NCI-H510A treated with DMSO at 0.1 percent for 48 hours (cell line): Measurements from ENCODE around the gene IDH3B.
"Not testable (repeated sequence)": the region's sequence is repeated elsewhere in the genome, so short reads cannot be mapped to it uniquely, and the experiment has no call there.

Source experiments
- DNase-seq: peaks from one replicate; lab custom pipeline; 2025; lab: John Stamatoyannopoulos, UW

Gene IDH3B

DNA sequence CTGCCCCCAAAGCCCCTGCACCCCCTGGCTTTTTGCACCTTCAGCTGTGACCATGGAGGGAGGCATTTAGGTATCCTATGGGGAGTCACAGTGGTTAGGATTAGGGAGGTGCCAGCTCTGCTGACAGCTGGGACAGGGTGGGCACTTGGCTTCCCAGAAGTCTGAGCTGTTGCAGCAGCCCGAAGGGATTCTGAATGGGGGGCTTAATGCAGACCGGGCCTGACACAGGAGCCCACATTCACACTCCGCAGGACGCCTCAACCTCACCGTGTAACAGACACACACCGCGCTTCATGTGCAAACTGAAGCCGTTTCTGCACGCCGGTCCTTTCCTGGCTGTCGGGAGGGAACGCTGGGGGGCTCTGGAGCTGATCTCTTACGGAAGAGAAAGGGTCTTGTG, 30.5 kb upstream of the IDH3B start:
- no peak for DNase-seq

DNA sequence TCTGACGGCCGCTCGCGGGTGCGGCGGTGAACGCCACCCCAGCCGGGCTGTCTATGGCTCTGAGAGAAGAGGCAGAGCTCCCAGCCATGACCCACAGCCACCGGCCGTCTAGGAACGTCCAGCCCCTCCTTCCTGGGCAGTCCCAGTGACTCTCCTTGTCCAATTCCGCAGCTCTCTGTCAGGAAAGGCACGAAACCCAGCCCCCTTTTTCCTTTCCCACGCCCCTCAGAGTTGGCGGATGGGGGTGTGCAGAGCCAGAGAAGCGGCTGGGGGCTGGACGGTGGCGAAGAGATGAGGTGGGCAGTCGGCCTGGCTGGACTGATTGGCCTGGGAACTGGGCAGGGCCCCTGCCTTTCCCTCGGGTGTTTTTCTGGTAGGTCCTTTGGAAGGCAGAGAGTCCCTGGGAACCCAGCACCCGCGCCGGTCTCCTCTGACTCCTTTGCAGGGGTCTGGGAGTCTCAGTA, 30.0 kb upstream of the IDH3B start:
- DNase-seq = peak; percentile 12

DNA sequence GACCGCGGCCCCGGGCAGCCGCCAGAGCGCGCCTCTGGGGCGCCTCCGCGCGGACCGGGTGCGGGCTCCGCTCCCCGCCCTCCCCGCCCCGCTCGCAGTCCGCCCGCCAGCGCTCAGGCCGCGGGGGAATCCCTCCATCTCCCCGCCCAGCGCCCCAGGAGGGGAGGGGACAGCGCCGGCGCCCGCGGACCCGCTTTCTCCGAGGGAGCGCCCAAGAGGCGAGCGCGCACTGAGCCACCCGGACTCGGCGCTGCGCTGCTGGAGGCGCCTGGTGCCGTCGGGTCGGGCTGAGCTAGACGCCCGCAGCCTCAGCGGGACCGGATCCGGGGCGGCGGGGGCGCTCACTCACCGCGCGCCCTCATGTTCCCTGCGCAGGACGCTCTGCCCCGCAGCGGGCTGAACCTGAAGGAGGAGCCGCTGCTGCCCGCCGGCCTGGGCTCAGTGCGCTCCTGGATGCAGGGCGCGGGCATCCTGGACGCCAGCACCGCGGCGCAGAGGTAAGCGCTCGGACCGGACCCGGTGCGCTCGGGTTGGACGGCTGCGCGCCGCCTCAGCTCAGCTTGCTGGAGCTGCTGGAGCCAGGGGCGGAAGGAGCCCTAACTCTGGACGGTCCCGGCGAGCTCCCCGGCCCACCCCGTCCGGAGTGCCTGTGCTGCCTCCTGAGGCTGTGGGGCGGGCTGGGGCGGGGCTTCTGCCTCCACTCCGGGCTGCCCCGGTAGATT, 29.4 kb upstream of the IDH3B start:
- peak; percentile 36 for DNase-seq

DNA sequence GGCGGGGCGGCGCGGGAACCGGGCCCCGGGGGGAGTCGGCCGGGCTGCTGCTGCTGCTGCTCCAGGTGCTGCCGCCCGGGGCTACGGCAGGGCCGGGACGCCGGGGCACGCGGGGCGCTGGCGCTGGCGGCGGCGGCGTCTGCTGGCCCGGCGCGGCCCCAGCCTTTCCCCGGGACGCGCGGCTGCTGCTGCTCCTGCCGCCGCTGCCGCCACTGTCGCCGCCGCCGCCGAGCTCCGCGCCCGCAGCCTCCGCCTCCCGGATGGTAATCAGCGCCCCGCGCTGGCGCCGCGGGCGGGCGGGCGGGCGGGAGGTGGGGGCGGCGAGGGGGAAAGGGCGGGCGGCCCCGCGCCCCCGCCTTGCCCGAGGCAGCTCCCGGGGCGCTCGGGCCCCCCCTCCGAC, 28.9 kb upstream of the IDH3B start:
- no peak for DNase-seq

DNA sequence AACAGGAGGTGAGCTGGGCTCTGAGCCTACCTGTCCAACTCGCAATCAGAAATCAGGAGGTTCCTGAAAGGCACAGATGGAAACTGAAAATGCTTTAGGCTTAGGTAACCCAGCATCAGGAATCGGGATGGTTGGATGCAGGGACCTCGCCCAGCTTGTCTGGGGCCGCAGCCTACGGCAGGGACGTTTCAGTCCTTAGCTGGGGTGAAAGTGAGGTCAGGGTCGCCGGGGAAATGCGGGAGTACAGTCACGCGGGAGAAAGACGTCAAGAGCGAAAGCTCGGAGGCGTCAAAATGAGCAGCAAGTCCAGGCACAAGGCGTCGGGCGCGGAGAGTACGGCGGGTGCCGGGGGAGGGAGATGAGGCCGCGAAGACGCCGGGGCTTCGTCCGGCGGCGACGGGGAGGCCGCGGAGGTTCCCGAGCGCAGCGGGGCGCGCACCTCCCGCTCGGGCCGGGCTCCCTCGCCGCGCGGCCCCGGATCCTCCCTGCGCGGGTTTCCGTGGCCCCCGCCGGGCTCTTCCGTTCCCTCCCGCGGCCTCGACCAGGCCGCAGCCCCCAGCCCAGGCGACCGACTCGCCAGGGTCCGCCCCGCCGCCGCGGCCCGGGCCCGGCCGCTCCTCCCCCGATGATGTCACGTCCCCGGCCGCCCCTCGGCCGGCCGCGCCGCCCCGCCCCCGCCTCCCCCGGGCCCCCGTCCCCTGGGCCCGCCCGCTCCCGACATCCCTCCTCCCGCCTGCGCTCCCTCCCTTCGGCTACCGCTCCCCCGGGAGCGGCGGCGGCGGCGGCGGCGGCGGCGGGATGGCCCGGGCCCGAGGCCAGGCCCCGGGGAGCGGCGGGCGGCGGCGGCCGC, 28.2 kb upstream of the IDH3B start, which contains the start of gene EBF4:
Gene EBF4, plus strand, starts transcription at position 745 of the 850 bp plus-strand sequence. CDS start 866 bp downstream, outside the sequence.
- DNase-seq = peak; percentile 63

DNA sequence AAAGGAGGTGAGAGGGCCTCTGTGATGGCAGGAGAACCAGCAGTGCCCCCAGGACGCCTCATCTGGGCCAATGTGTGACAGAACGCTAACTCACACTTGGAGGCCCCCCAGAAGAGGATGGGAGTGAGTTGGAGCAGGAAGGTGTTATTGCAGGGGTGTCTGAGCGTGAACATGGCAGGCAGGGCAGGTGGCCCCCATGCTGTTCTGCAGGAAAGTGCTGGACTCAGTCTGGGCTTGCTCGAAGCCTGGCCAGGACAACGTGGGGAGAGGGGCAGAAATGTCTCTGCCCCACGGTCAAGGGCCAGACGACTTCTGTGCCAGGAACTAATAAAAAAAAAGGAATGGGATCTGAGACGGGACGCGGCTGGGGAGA, 27.6 kb upstream of the IDH3B start:
- DNase-seq = no peak

DNA sequence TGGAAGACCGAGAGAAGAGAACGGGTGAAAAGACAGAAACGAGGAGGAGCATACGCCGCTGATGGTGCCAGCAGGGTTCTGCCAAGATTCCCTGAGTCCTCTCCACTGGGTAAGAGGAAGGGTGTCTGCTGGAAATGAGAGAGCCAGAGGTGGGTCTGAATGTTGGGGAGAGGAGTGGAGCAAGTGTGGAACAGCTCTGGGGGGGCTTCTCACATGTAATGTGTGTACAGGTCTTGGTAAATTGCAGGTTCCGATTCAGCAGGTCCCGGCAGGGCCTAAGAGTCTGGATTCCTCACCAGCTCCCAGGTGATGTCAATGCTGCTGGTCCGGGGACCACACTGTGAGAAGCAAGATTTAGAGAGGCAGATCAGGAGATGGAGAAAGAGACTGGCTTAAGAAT, 27.1 kb upstream of the IDH3B start:
- no peak for DNase-seq

DNA sequence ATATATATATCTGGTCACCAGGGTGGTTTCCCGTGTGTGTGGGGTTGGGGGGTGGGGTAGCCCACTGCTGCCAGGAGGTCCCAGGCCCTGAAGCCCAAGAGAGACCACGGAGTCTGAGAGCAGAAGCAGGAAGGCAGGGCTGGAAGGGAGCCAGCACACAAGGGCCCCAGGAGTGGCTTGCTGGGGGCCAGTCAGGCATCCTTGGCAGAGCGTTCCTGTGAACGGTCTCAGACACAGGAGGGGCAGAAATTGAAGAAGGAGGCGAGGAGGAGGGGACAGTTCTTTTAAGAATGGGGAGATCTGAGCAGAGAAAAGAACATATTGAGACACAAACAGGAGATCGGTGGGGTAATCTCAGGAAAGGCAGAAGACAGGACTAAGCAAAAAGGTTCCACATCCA, 26.7 kb upstream of the IDH3B start:
- DNase-seq = no peak

DNA sequence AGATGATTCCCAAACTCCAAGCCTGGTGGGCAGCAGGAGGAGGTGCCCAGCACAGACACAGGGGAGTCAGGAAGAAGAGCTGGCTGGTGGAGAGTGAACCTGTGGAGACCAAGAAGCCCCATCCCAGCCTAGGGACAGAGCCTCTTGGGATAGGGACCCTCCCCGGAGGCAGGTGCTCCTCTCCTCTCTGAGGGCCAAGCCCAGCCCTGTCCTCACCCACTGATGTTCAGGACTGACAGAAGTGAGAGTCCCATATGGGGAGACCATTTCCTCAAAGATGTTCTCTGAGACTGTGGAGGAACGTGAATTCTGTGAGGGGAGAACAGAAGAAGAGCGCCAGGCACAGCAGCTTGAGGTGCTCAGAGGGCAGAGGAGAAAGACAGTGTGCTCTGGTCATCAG, 26.2 kb upstream of the IDH3B start:
- DNase-seq = no peak

DNA sequence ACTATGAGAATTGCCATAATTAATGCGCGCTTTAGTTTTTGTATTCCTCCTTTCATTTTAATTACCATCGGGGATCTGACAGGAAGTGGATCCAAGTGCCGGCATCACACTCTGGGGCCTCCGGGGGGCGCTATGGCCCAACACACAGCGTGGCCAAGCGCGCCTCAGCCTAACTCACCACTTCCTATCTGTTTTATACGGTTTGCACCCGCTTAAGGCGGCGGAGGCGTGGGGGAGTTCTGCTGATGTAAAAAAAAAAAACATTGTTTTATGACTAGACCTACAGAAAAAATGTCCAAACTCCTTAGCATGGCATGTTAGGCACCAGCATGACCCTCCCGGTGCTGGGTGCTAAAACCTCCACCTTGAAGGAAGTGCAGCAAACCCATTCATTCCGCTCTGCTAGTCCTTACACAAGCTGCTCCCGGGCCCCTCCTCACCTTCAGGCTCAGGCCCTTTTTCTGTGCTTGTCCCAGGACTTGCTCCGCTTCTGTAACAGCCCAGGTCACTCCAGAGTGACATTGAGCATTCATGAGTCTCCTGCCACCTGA, 24.1 kb upstream of the IDH3B start:
- peak; percentile 80 for DNase-seq

DNA sequence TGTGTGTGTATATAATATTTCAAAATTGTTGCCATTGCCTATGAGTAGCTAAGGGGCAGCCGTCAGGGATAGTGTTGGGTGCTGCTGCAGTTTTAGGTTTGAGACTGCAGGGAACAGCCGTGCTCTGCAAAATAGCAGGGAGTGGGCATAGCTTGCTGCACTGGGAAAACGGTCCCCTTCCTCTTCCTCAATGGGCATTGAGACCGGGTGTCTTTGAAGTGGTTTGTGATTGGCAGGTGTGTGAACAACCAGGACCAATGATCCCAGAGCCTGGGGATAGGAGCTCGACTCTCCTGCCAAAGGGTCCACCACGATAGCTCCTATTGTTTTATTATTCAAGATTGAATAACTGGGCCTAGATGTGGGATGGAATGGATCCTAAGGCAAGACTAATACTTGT, 23.5 kb upstream of the IDH3B start:
- DNase-seq = no peak

DNA sequence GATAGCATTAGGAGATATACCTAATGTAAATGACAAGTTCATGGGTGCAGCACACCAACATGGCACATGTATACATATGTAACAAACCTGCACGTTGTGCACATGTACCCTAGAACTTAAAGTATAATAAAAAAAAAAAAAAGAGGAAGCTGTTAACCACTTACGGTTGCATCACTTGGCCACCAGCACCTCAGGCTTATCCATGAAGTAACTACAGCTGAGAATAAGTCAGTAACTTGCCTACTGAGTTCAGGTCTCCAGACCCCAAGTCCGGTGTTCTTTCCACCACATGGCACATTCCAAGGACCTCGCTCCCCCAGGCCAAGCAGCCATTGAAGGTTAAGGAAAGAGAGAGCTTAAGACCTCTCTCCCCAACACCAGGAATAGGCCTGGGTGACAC, 20.8 kb upstream of the IDH3B start:
- not testable (repeated sequence) for DNase-seq

DNA sequence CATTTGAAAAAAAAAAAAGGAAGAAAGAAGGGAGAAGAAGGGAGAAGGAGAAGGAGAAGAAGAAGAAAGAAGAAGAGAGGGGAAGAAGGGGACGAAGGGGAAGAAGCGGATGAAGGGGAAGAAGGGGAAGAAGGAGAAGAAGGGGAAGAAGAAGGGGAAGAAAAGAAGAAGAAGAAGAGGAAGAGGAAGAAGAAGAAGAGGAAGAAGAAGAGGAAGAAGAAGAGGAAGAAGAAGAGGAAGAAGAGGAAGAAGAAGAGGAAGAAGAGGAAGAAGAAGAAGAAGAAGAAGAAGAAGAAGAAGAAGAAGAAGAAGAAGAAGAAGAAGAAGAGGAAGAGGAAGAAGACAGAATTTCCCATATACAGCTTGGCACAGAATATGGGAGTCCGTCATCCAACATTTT, 18.0 kb upstream of the IDH3B start:
- not testable (repeated sequence) for DNase-seq

DNA sequence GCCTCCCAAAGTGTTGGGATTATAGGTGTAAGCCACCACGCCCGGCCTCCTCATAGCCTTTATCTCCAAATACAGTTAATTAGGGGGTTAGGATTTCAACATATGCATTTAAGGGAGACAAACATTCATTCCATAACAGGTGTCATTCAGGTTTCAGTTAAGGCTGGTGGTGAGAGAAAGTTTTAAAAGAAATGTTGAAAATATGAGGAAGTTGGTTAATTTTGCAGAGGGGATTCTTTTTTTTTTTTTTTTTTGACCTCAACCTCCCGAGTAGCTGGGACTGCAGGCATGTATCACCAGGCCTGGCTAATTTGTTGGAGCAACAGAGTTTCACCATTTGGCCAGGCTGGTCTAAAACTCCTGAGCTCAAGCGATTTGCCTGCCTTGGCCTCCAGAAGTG, 16.0 kb upstream of the IDH3B start:
- DNase-seq = no peak

DNA sequence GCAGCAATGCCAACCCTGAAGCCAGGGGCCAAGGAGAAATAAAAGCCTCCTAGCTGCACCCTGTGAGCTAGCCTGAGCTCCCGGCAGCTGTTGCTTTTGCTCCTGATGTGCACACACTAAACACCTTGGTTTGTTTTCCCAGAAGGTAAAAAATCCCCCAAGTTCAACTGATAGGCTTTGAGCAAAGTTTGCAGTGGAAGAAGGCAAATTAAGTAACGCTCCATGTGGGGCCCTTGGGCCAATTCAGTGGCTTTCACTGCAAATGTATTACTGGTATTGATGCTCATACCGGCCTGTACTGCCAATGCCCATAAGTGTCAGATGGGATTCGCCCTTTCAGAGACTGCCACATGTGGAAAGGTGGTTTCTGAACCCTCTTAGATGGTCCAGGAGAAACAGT, 9.4 kb upstream of the IDH3B start:
- DNase-seq = no peak

DNA sequence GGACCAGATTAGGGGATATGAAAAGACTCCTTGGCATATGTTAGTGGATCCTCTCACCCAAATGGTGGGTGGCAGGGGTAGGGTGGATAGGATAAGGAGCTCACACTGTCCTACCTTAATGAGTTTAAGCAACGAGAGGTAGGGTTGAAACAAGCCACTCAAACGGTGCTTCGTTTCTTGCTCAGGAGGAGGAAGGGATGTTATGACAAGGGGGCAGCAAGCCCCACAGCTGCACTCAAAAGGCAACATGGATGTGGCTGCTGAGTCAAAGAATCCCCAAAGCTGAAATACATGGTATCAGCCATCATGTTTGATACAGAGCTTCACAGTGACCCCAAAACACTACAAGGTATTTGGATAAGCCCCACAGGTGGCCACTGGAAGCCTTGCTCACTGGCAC, 8.4 kb upstream of the IDH3B start:
- DNase-seq = no peak

DNA sequence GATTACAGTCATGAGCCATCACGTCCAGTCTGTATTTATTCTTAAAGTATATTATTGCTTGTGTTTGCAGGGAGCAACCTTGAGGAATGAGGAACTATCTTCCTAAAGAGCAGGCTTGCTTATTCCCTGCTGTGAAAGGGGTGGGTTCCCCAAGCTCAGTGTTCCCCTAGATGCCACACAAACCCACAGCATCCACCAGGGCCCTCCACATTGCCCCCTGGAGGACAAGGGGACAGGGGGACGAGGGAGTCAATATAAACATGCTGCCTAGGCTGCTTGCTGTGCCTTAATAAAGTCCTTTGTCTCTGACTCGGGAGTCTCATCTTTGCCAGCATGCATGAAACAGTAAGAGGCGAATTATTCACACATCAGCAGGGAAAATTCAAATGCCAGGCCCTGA, 8.0 kb upstream of the IDH3B start:
- no peak for DNase-seq

DNA sequence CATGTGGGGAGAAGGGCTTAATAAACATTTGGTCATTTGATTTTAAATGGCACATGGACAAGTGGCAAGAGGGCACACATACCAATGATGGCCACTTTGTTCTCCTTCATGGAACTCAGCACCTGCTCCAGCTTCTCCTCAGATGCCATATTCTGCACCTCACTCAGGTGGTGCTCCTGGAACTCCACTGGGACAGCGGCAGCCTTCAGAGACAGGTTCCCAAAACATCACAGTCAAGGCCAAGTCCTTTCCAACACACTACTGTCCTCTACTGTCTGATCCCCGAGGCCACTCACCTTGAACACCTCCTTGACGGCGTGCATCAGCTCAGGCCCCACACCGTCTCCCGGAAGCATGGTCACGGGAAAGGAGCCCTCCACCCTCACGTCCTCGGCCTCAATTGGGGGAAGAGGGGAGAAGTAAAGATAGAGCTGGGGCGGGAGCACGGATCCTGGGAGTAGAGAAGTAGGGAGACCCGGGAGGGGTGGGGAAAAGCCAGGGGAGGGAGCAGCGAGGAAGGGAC, 591 bp downstream of the IDH3B start:
- no peak for DNase-seq

DNA sequence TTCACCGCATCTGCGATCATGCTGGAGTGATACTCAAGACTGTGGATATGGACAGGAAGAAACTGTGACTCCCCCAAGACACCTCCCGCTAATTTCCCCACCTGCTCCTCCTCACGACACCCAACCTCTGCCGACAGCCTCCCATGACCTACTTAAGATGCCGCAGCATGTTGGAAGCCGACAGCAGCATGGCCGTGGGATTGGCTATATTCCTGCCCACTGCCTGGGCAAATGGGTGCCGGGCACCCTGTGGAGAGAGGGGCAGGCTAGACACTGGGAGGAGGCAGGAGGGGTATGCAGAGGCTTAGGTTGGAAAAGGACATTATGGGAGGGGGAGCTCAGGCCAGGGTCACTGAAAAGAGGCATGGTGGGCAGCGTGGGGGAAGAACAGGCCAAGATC, 4.5 kb downstream of the IDH3B start:
- no peak for DNase-seq

DNA sequence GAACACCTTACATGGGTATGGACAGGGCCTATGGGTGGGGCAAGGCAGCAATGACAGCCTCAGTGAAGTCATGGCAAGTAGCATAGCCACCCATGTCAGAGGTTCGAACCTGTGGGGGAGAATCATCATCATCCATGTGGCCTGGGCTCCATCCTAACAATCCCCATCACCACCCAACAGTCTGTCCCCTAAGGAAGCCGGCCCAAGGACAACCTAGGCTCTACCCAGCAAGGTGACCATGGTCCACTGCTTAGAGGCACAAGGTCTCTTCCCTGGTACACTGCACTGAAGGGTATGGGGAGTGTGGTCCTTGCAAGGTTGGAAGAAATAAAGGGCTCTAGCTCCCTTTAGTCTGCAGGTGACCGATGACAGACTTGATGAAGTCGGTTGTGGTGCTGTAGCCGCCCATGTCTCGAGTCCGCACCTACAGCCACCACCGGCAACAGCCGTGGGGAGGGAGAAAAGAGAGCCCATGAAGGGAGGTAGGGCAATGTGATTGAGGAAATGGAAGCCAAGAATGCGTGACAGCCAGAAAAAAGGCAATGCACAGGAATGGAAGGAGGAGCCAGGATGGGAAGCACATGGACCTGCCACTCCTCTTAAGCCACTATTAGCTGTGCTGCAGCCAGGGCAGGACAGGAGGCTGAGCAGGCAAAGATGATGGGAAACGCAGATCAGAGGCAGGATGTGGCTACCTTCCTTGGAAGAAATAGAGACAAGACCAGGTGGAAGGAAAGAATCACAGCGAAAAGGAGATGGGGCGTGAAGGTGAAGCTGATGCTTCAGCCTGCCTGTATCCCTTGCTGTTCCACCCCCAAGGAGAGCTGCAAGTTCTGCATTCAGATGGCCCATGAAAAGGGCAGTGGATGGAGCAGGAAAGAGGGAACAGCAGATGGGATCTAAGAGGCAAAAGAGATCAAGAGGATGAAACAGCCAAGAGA, 5.3 kb downstream of the IDH3B start:
- DNase-seq = peak; percentile 19

DNA sequence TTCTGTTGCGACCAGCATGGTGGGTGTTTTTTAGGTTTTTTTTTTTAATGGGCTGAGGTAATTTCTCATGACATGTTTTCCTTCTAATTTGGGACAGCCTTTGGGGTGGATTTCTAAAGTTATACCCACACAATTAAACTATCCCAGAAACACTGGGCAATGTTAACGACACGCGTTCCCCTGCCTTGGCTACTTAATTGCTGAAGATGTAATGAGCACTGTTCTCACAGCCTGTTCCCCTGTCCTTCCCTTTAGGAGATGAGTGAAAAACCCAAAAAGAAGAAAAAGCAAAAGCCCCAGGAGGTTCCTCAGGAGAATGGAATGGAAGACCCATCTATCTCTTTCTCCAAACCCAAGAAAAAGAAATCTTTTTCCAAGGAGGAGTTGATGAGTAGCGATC, 6.3 kb downstream of the IDH3B start:
- DNase-seq = no peak

DNA sequence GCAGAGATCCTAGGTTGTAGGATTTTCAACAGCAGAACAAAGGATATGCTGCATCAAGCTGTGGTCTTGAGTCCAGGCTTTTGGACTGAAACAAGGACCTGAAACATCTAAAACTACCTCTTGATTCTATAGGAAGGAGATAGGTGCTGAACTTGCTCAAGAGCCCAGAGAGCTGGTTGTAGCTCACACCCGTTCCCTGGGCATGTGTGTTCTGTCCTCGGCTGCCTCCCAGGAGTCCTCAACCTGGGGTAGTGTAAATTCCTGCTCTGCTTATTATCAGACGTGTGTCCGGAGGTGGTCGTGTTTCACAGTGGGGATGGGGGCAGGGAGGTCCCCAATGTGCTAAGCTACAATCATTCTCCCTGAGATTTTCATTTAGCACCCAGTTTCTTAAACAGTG, 6.8 kb downstream of the IDH3B start:
- DNase-seq = no peak
